Measurements from ENCODE around the gene OR9A4. TPM values are rescaled to one million over a fixed set of nuclear protein-coding genes. Genes with fewer than 3 reads are reported as not detected.

The OR9A4 gene
- total RNA-seq, 1 experiment from 2014 or later: not detected

GRCh38 chr7:141889321-141889720 is 26.9 kb upstream of the OR9A4 start:
- no peak for DNase-seq
- Histone ChIP-seq H3K4me2 (ENCODE audit: insufficient read depth, insufficient read length, low read length) (no peak overlapping the region), H3K18ac (ENCODE audit: insufficient read length, low read depth, low read length) (no peak overlapping the region), H3K4ac (ENCODE audit: low read depth, low read length) (no peak overlapping the region), H4K91ac (ENCODE audit: insufficient read length, low read depth, low read length) (no peak overlapping the region), H3K79me2 (ENCODE audit: insufficient read depth, low read length) (no peaks in the 10 kb centered on the region), H3T11ph (ENCODE audit: low read length) (no peak overlapping the region), H2BK5ac (ENCODE audit: insufficient read length, low read length) (no peak overlapping the region), H3K23ac (ENCODE audit: insufficient read length, low read depth, low read length) (no peak overlapping the region), H3K9me3 (ENCODE audit: control insufficient read depth, low read depth, low read length) (no peaks in the 10 kb centered on the region), H2BK120ac (ENCODE audit: low read depth, low read length, poor library complexity, severe bottlenecking) (no peak overlapping the region), H3K79me1 (ENCODE audit: insufficient read depth, low read depth, low read length, poor library complexity, severe bottlenecking) (no peaks in the 10 kb centered on the region), H2AFZ (ENCODE audit: low read length) (no peak overlapping the region), H2AK5ac (ENCODE audit: insufficient read length, low read length) (no peak overlapping the region), H3K4me1 (ENCODE audit: insufficient read depth, low read length) (no peaks in the 10 kb centered on the region), H4K8ac (replicated peaks; ENCODE audit: insufficient read length, low read depth, low read length) (no peak overlapping the region), H2BK20ac (ENCODE audit: low read depth, low read length, poor library complexity, severe bottlenecking) (no peak overlapping the region), H3K9ac (ENCODE audit: extremely low read depth, insufficient read length, low read length) (no peak overlapping the region), H3K14ac (ENCODE audit: insufficient read depth, low read length) (no peak overlapping the region), H3K56ac (ENCODE audit: insufficient read length, low read depth, low read length) (no peak overlapping the region), H3K23me2 (ENCODE audit: insufficient read length, low read depth, low read length, poor library complexity, severe bottlenecking) (no peaks in the 10 kb centered on the region), H2BK15ac (ENCODE audit: low read depth, low read length) (no peak overlapping the region), H4K20me1 (ENCODE audit: control insufficient read depth, insufficient read depth, insufficient read length) (no peaks in the 10 kb centered on the region), H3K27ac (ENCODE audit: insufficient read length, low read depth, low read length) (no peak overlapping the region), H3K27me3 (ENCODE audit: insufficient read depth, low read length) (no peaks in the 10 kb centered on the region; the same call in 1 of the 2 replicates), H2BK12ac (ENCODE audit: insufficient read length, low read depth, low read length) (no peak overlapping the region), H4K5ac (ENCODE audit: insufficient read length, low read depth, low read length) (no peak overlapping the region)
- Mint-ChIP-seq H3K36me3 (ENCODE audit: insufficient read depth in 1 of 3, low read depth in 3 of 3) (no peaks in the 10 kb centered on the region), H3K4me1 (peaks cover 6 to 7% of the 10 kb centered on the region in 2 experiments), H3K9me3 (no peaks in the 10 kb centered on the region), H3K27me3 (ENCODE audit: low read depth) (no peaks in the 10 kb centered on the region), H3K27ac (no peak overlapping the region), H3K4me3 (no peak overlapping the region)
- WGBS (ENCODE audit: extremely low coverage, insufficient read length, low lambda C conversion rate): no CpG with 5 or more reads among the region's 1 CpG
- TF ChIP-seq, protein P1, sequence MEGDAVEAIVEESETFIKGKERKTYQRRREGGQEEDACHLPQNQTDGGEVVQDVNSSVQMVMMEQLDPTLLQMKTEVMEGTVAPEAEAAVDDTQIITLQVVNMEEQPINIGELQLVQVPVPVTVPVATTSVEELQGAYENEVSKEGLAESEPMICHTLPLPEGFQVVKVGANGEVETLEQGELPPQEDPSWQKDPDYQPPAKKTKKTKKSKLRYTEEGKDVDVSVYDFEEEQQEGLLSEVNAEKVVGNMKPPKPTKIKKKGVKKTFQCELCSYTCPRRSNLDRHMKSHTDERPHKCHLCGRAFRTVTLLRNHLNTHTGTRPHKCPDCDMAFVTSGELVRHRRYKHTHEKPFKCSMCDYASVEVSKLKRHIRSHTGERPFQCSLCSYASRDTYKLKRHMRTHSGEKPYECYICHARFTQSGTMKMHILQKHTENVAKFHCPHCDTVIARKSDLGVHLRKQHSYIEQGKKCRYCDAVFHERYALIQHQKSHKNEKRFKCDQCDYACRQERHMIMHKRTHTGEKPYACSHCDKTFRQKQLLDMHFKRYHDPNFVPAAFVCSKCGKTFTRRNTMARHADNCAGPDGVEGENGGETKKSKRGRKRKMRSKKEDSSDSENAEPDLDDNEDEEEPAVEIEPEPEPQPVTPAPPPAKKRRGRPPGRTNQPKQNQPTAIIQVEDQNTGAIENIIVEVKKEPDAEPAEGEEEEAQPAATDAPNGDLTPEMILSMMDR (conservative IDR thresholded peaks at IDR 0.05): no peak
